Activated T-cell treated with anti-CD3 and anti-CD28 coated beads for 48 hours (primary cell): ENCODE data around the gene CNTRL.

Experiments
- DNase-seq: peaks from one replicate; pipeline ENCODE4 v3.0.0-alpha.2; 2020; ENCODE audit warnings: low read depth

CNTRL gene

DNA sequence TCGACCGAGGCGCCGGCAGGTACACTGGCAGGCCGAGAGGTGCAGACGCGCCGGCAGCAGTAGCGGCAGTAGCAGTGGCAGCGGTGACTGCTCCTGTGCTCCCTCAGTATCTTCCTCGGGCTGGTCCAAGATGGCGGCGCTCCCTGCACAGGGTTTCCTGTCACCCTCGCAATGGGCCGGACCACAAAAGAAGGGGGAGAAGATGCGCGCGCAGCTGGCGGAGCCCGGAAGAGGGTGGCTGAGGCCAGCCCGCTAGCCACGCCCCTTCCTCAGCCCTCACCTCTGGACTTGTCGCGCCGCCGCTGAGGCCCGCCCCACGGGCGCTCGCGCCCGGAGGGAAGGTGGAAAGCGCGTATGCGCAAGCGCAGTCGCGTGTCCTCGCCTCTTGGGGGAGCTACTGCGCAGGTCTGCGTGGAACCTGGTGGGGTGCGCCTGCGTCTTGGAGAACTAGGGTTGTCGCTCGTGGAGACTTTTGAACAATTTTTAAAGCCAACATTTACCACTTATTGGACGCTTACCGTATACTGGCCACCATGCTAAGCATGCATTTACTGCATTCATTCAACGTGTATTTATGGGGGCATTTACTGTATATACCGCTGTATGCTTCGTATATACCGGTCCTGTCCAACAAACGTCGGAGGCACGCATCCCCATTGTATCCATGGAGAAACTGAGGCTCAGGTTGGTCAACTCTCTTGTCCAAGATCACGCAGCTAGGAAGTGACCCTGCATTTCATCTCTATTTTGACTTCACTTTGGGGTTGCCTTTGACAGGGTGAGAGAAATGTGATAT, 127.2 kb downstream of the CNTRL start, which contains the start of gene RAB14:
TSS of gene RAB14 (minus strand) at position 132 of the 796 bp plus-strand sequence. CDS start 8,457 bp downstream, outside the sequence.
- DNase-seq: peak; percentile 100

DNA sequence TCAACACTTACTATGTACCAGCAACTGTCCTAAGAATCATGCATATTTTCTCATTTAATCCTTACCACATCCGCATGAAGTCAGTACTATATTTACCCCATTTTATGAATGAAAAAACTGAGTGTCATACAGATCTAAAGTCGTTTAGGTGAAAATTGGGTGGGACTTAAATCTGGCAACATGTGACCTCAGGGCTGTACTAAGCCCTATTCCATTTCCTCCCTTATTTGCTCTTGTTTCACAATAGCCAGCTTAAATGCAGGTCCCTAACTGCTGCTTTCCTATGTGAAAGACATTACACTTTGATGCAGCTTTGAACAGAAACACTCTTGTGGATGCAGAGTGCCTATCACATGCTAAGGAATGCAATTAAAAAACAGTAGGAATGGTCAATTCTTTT, 129.4 kb downstream of the CNTRL start:
- DNase-seq: no peak

DNA sequence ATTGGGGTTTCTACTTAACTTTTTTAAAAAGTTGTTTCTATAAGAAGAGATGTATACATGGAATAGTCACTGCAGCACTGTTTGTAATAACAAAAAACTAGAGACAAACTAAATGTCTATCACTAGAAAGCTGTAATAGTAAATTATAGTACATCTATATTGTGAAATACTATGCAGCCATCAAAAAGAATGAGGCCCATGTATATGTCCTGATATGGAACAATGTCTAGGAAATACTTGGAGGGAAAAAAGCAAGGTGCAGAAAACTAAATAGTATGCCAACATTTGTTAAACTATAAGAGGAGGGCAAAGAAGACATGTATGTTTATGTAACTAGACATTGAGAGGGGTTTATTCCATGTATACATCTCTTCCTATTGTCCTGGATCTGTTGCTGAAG, 129.9 kb downstream of the CNTRL start:
- DNase-seq: no peak

DNA sequence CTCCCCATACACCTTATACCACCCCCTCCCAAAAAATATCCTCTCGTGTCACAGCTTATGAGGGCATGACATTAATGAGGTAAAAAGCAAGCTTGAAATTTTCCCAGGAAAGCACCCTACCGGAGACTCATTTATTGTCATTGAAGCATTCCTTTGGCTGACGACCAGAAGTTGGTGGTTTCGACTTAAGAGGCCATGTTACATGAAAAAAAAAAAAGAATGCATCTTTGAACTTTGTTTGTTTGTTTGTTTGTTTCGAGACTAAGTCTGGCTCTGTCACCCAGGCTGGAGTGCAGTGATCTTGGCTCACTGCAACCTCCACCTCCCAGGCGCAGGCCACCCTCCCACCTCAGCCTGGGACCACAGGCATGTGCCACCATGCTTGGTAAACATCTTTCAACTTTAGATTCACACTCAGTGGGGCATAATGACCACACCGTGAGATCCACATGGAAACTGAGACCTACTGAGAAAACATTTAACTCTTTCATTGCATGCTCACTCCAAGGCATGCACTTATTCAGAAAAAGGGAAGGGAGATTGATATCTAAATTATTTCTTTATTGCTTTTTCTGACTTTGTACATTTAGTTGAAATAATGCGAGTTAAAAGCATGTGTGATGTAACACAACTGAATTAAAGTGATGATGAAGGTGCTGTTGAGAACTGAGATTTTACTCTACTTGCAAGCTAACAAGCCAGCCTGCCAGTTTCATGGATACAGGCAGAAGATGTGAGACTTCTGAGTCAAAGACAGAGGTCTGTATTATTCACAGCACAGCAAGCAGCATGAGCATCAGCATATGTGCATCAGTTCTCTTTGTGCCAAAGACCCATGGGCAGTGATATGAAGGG, 132.0 kb downstream of the CNTRL start:
- no peak for DNase-seq

DNA sequence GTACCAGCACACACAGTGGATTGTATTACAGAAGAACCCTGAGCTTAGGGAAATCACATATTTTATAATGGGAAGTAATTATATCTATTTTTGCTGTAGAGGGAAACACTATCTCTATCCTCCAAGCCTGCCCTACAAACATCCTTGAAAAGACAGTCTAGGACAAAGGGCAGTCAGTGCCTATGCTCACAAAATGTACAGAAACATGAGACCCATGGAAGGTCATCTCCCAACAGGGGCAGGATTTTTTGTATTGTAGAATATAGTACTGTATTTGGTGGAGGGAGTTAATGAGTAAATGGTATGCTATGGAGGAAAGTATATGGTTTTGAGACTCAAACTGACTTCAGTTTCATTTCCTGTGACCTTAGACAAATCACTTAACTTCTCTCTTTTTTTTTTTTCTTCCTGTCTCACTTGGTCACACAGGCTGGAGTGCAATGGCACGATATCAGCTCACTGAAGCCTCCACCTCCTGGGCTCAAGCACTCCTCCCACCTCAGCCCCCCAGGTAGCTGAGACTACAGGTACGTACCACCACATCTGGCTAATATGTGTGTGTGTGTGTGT, 132.7 kb downstream of the CNTRL start:
- no peak for DNase-seq

DNA sequence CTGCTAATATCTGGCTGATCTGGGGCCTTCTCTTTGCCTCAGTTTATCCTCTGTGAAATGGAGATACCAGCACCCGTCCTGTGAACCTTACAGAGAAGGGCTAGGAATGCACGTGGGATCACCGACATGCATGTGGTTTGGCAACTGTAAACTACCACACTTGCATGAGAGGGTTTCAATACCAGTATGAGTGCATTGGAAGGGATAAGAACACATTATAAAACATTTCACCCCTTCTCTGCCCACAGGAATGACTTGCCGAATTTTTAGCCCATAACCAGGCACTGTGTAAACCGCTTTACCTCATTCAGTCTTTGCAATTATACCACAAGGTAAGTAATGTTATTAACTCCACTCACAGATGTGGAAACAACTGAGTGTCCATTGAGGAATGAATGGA, 135.8 kb downstream of the CNTRL start:
- DNase-seq: no peak

DNA sequence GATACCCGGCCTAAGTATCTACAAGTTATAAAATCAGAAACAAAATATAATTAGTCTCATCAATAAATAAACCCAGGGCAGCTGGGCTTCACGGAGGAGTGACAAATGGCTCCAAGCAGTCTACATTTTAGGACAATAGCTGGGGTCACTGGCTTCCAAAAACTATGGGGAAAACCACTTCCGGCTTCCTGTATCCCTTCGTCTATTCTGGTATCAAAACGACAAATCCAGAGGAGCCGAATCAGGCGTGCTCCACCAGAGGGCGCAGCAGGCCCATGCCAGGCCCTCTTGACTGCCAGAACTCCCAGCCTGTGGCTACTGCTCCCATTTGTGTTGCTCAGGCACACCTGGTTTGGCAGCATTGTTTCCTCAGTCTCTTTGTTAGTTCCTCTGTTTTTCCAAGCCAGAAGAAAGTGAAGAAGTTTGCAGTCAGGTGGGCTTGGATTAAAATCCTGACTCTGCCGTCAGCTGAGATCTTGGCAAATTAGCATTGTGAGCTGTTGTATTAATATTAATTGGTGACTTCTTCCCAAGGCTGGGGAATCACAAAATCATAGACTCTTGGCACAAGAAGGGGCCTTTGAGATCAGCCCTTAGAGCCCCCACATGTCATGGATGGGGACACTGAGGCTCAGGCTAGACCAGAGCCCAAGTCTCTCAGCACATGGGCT, 138.5 kb downstream of the CNTRL start:
- peak; percentile 67 for DNase-seq

DNA sequence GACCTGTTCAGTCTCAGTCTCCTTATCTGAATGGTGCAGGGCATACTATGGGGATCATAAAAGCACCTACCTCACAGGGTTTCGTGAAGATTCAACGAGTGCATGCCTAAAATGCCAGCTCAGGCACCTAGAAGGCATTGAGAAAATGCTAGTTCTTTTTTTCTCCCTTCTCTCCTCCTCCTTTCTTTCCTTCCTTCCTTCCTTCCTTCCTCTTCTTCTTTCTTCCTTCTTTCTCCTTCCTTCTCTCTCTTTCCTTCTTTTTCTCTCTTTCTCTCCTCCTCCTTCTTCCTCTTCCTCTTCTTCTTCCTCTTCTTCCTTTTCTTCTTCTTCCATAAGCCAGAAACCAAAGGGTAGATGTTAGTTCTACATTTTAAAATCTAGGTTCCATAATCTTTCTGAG, 139.2 kb downstream of the CNTRL start:
- DNase-seq: no peak

DNA sequence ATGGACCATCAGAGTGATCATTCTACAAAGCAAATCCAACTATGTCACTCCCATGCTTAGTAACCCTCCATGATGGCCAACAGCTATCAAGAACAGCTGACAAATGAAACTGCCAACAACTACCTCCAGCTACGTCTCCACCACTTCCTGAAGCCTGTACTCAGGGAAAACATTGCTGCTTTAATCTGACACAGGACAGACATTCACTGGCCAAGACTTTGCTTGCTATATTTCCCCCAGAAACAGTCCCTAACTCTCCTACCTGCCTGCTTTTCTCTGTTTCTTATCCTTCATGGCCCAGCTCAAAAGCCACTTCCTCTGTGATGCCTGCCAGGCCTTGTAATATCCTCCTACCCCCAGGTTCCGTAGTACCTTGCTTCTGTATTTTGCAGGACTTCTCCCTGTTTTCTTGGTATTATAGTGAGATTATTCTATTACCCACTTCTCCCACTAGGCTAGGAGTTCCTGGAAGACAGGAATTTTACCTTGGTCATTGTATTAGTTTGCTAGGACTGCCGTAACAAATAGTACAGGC, 141.6 kb downstream of the CNTRL start:
- no peak for DNase-seq

DNA sequence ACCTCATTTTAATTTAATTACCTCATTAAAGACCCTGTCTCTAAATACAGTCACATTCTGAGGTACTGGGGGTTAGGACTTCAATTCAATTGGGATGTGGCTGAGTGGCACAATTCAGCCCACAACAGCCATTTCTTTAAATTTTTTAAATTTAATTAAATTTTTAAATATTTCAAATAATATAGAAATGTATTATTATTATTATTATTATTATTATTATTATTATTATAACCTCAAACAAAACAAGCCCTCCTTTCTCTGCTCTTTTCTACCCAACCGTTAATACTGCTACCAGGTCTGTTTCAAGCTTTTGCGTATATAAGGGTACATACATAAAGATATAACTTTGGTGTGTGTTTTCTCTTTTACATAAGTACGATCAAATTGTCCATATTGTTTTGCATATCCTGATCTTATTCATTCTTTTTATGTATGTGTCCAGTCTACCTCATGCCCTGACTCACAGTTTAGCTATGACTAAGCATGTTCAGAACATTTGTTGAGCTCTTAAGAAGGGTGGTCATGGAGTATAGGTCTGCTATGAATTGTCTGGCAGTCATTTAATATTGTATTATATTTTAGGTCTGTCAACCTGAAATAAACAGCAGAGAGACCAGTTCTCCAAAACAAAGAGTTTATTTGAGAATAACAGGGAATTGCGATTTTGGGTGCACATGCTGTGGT, 143.0 kb downstream of the CNTRL start:
- no peak for DNase-seq

DNA sequence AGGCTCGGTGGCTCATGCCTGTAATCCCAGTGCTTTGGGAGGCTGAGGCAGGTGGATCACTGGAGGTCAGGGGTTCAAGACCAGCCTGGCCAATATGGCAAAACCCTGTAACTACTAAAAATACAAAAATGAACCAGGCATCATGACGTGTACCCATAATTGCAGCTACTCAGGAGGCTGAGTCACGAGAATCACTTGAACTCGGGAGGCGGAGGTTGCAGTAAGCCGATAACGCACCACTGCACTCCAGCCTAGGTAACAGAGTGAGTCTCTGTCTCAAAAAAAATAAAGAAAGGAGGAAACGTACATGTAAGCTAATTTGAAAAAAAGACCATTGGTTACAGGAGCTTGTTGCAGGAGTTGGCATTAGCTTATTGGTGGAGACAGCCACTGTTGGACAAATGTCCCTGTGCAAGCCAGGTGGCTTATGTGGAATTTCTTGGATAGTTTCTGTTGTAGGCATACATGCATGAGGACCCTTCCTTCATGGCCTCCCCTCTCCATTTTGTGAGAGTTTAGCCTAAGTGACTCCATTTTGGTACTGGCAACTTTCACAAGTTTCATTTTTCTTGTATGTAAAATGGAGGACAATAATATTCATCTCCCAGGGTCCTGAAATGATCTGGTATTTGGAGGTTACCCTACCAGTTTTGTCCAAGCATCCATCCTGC, 143.7 kb downstream of the CNTRL start:
- no peak for DNase-seq

DNA sequence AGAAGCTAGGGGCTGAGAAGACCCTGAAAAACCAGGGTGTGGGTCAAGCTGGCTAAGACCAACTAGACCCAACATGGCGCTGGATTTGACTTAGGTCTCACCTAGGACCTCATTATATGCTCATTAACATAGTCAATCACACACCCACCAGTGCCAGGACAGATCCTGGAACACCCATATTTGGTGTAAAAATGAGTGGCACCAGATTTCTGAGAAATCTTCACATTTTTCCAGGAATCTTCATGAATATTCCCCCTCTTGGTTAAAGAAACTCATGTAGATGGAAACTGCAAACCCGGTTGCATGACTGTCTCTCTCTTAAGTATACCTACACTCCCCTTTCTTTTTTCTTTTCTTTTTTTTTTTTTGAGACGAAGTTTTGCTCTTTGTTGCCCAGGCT, 144.8 kb downstream of the CNTRL start:
- DNase-seq: no peak

DNA sequence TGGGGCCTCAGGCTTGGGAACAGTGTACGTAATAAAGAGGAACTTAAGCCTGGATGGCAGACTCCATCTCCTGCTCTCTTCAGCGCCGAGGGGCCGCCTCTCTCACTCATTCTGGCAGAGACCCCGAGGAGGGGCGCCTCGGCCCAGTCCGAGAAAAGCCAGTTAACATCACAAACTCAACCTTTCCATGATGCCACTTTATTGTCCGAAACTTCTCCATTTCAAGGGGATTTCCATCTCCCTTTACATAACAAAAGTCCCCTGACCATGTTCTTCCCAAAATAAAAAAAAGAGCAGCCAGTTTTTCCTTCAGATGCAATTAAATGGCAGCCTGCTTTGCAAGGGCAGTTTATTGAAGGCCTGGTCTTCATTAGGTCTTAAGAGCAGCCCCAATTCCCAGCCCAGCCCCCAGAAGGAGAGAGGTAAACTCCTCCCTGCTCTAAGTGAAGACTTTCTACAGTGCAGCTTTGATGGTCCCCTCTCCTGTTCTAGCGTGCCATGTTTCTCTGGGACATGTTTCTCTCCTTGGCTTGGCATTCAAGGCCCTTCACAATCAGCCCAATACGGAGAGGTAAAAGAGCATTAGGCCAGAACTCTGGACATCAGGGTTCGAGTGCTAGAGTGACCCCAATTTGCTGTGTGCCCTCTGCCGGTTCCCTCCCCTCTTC, 146.4 kb downstream of the CNTRL start:
- DNase-seq: no peak

DNA sequence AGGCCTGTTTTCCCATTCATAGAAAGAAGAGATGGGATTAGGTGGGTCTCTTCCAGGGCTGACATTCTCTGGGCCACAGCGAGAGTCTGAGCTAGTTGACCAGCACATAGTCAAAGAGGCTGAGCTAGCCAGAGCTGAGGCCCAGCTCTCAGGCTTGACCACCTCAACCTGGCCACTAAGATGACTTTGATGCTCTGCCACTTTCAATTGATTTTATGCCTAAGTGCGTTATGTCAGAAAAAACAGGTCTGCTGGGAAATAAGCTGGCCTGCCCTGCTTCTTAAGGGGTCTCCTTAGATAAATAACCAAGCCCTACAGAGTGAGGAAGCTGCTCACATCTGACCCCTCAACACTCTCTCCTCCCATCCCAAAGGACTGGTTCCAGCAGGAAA, 146.9 kb downstream of the CNTRL start:
- no peak for DNase-seq

DNA sequence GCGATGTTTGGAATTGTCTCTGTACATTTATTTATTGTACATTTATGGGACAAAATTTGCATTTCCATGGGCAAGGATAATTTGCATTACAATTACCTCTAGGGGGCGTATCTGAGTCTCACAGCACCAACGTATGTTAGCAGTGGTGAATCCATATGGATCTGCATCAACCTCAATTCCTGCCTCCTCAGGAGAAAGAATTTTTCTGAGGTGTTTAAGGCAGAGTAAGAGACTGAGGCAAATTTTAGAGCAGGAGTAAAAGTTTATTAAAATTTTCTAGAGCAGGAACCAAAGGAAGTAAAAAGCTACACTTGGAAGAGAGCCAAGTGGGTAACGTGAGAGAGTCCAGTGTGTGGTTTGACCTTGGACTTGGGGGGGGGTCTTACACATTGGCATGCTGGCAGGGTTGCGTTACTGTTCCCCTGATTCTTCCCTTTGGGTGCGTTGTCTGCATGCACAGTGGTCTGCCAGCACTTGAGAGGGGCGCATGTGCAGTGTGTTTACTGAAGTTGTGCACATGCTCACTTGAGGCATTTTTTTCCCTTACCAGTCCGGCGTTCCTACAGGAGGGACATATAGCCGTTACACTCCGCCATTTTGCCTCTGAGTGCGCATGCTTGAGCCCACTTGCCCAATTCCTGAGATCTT, 147.9 kb downstream of the CNTRL start:
- no peak for DNase-seq

DNA sequence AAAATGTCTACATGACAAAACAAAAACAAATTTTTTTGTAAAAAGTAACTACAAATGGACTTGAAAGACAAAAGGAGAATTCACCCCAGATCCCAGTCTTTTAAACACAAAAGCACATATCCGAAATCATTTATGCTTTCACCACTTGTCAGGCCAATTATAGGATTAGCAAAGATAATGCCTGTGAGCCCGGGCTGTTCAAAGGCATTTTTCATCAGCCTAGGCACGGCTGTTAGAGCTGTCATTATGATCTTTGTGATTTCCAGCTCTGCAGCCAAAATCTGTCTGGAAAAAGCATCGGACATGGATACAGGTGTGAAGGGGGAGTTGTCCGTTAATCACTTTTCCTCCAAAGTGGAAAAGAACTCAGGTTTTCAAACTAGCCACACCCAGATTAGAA, 150.5 kb downstream of the CNTRL start:
- DNase-seq: no peak

DNA sequence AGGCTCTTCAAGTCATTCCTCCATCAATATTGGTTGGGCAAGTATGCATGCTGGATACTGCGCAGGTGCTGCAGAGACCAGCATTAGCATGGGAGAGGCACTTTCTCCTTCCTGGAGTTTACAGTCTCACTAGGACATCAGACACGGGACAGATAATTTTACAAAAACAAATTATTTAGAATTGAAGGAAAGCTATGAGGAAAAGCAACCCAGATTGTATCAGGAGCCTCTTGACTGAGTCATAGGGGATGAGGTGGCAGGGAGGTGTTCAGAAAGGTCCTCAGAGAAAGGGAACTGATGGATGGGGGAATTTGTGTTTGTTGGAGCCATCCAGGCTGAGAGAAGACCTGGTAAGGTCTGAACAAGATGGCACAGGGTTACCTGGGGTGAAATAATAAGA, 151.4 kb downstream of the CNTRL start:
- no peak for DNase-seq
